UCSD-AML1 (cell line): Measurements from ENCODE around the gene VMO1.
A peak's percentile ranks its signal among the peaks of the same experiment; 100 is the strongest.

Source experiments
- DNase-seq: peaks from one replicate; lab custom pipeline; 2025; ENCODE audit not compliant: unreplicated experiment; lab: John Stamatoyannopoulos, UW

Gene VMO1

GRCh38 chr17:4764595-4764994, 21.6 kb downstream of the VMO1 start:
- DNase-seq: no peak

- no peak for DNase-seq
Measured at GRCh38 chr17:4759776-4760236, 26.4 kb downstream of the VMO1 start.

GRCh38 chr17:4753392-4753791, 32.8 kb downstream of the VMO1 start:
- DNase-seq: no peak

- DNase-seq: no peak
Measured at GRCh38 chr17:4751932-4752331, 34.2 kb downstream of the VMO1 start.

GRCh38 chr17:4750606-4751005, 35.6 kb downstream of the VMO1 start:
- DNase-seq: no peak

- no peak for DNase-seq
Measured at GRCh38 chr17:4748686-4749085, 37.5 kb downstream of the VMO1 start.

- DNase-seq: peak; percentile 56
Measured at GRCh38 chr17:4747847-4748246, 38.3 kb downstream of the VMO1 start.

GRCh38 chr17:4744999-4745969, 40.9 kb downstream of the VMO1 start:
- DNase-seq: no peak

GRCh38 chr17:4743898-4744297, 42.3 kb downstream of the VMO1 start:
- no peak for DNase-seq

GRCh38 chr17:4743216-4743615, 42.9 kb downstream of the VMO1 start:
- DNase-seq: no peak

- no peak for DNase-seq
Measured at GRCh38 chr17:4742629-4743028, 43.5 kb downstream of the VMO1 start.

GRCh38 chr17:4742133-4742532, 44.0 kb downstream of the VMO1 start:
- no peak for DNase-seq

- DNase-seq: no peak
Measured at GRCh38 chr17:4741544-4741943, 44.6 kb downstream of the VMO1 start.

- DNase-seq: no peak
Measured at GRCh38 chr17:4740584-4740983, 45.6 kb downstream of the VMO1 start.

GRCh38 chr17:4740025-4740351, 46.2 kb downstream of the VMO1 start:
- DNase-seq: no peak

- DNase-seq: no peak
Measured at GRCh38 chr17:4739122-4740024, 46.8 kb downstream of the VMO1 start, which contains the start of the genes CXCL16 and ZMYND15. Gene CXCL16, minus strand, starts transcription at chr17:4739928. Its CDS starts 589 bp downstream, at chr17:4739339. Gene ZMYND15, plus strand, starts transcription at chr17:4739833. Its CDS starts 716 bp downstream, at chr17:4740549.

- no peak for DNase-seq
Measured at GRCh38 chr17:4738136-4739121, 47.7 kb downstream of the VMO1 start.

- peak; percentile 48 for DNase-seq
Measured at GRCh38 chr17:4735876-4736651, 50.1 kb downstream of the VMO1 start.
